Measurements from ENCODE around the gene ANKRD42. TPM values are rescaled to one million over a fixed set of nuclear protein-coding genes. Genes with fewer than 3 reads are reported as not detected.

ANKRD42 gene
- total and polyA plus RNA-seq, 9 of the 15 experiments (the other 6 are each of a cell fraction or from before 2014, with no cell fraction given): 2.8 to 9.1 (median 6.1) TPM

- CTCF ChIA-PET (ENCODE audit: low intra/inter-chr PET ratio): no interaction called here
- peak overlapping the region; percentile 30; the same call in 1 of the 2 replicates for H2AFZ ChIP-seq (ENCODE audit: low read depth, low read length)
- no peak for FAIRE-seq
- no peak for TF ChIP-seq ZNF354B (CRISPR knock-in tag; IDR thresholded peaks at IDR 0.05)
- TF ChIP-seq GATAD2A (IDR thresholded peaks at IDR 0.05): no peak
- no peak for TF ChIP-seq SIN3A (IDR thresholded peaks at IDR 0.05; ENCODE audit: borderline replicate concordance in 2 of 2, control insufficient read depth in 1 of 2, low read depth in 2 of 2, low read length in 2 of 2)
- no peak for TF ChIP-seq L3MBTL2 (IDR thresholded peaks at IDR 0.05)
- no peak for TF ChIP-seq SMARCE1 (IDR thresholded peaks at IDR 0.05)
- no peak for TF ChIP-seq GABPB2 (CRISPR knock-in tag; conservative IDR thresholded peaks at IDR 0.05)
- TF ChIP-seq NFRKB (IDR thresholded peaks at IDR 0.05; ENCODE audit: low read depth): no peak
- TF ChIP-seq HDAC6 (IDR thresholded peaks at IDR 0.05; ENCODE audit: low read depth, low read length): no peak
- TF ChIP-seq ZBTB7A (IDR thresholded peaks at IDR 0.05; ENCODE audit: borderline replicate concordance, control insufficient read depth, low read depth, low read length): no peak
- TF ChIP-seq, protein P1, sequence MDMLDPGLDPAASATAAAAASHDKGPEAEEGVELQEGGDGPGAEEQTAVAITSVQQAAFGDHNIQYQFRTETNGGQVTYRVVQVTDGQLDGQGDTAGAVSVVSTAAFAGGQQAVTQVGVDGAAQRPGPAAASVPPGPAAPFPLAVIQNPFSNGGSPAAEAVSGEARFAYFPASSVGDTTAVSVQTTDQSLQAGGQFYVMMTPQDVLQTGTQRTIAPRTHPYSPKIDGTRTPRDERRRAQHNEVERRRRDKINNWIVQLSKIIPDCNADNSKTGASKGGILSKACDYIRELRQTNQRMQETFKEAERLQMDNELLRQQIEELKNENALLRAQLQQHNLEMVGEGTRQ (CRISPR knock-in tag; IDR thresholded peaks at IDR 0.05): no peak
- TF ChIP-seq RBFOX2 (IDR thresholded peaks at IDR 0.05; ENCODE audit: low read depth, low read length): no peak
- TF ChIP-seq HMG20B (CRISPR knock-in tag; IDR thresholded peaks at IDR 0.05): no peak
- TF ChIP-seq PHF21A (IDR thresholded peaks at IDR 0.05; ENCODE audit: borderline replicate concordance, low read depth): no peak
- no peak for TF ChIP-seq ZNF407 (IDR thresholded peaks at IDR 0.05; ENCODE audit: low read depth)
- peak; percentile 43 for TF ChIP-seq PKNOX1 (IDR thresholded peaks at IDR 0.05)
Measured at GRCh38 chr11:83150450-83150849, 43.1 kb upstream of the ANKRD42 start.

More at GRCh38 chr11:83150450-83150849, 43.1 kb upstream of the ANKRD42 start:
- H4K20me1 ChIP-seq (replicated peaks; ENCODE audit: control insufficient read depth, insufficient read depth, low read length): no peaks in the 10 kb centered on the region
- ATAC-seq: no peak
- POLR2A ChIA-PET: interaction anchor here (0.6 to 2.3 kb wide), 3 partner anchors 11 to 19 kb away, joined by 3 to 9 read pairs (median 8); no protein-coding TSS in a partner anchor
- no peak for DNase-seq (ENCODE audit: extremely low read depth in 1 of 4, low spot score in 3 of 4)
- H3K27ac ChIP-seq (ENCODE audit: extremely low read depth, low read depth, low read length): no peak overlapping the region
- H3K4me2 ChIP-seq (ENCODE audit: insufficient read depth, low read length): no peak overlapping the region
- in situ Hi-C loops (cut with MboI): no loop called here
- H3K79me2 ChIP-seq (ENCODE audit: control insufficient read depth, insufficient read depth, low read length): no peaks in the 10 kb centered on the region
- no peaks in the 10 kb centered on the region for H3K27me3 ChIP-seq (ENCODE audit: control insufficient read depth in 2 of 2, insufficient read depth in 2 of 2, low read length in 2 of 2)
- H3K4me1 ChIP-seq (replicated peaks in 1 of 2; ENCODE audit: control insufficient read depth in 2 of 2, insufficient read depth in 2 of 2, low read length in 2 of 2): peaks cover 18 to 33% of the 10 kb centered on the region in 2 experiments
- no peak overlapping the region for H3K9ac ChIP-seq (ENCODE audit: insufficient read depth in 1 of 2, low read depth in 2 of 2, low read length in 2 of 2)
- no peaks in the 10 kb centered on the region for H3K9me1 ChIP-seq (ENCODE audit: control insufficient read depth, insufficient read depth, low read length)
- intact Hi-C loops (cut with micrococcal nuclease): no loop called here
- BruUV-seq (replicated peaks): no TSS peak
- 37% methylated on average over 2 of the region's 2 CpGs for WGBS (ENCODE audit: insufficient coverage, low coverage, missing lambda C conversion rate)
- no peaks in the 10 kb centered on the region for H3K9me3 ChIP-seq (replicated peaks; ENCODE audit: control insufficient read depth, insufficient read depth, low read depth, low read length)
- no peak overlapping the region for H3K4me3 ChIP-seq
- no peaks in the 10 kb centered on the region for H3K36me3 ChIP-seq (ENCODE audit: control insufficient read depth, insufficient read depth, low read length)
